Mesendoderm (in vitro differentiated cells): ENCODE measurements around the gene HECTD1.
A peak's percentile ranks its signal among the peaks of the same experiment; 100 is the strongest.

Experiments
- DNase-seq: peaks from one replicate; pipeline ENCODE4 v3.0.0; 2013
- H2AK5ac ChIP-seq: 2 replicates; pipeline ENCODE4 v1.6.1; 2013; ENCODE audit warnings: low read length, inconsistent platforms
- H2BK120ac ChIP-seq: 2 replicates; pipeline ENCODE4 v1.6.1; 2013; ENCODE audit warnings: low read depth, mild to moderate bottlenecking, low read length, moderate library complexity, mixed read lengths
- H2BK15ac ChIP-seq: replicated peaks from 2 replicates; pipeline ENCODE4 v1.6.1; 2013; ENCODE audit warnings: low read depth, mild to moderate bottlenecking, moderate library complexity
- H2BK5ac ChIP-seq: 2 replicates; pipeline ENCODE4 v1.6.1; 2013; ENCODE audit warnings: low read length, inconsistent platforms
- H3K18ac ChIP-seq: 2 replicates; pipeline ENCODE4 v1.6.1; 2013; ENCODE audit warnings: mild to moderate bottlenecking, low read length, mixed read lengths
- H3K23ac ChIP-seq: one replicate; pipeline ENCODE4 v1.6.1; 2013; ENCODE audit warnings: low read length
- H3K27ac ChIP-seq: 2 replicates; pipeline ENCODE4 v1.5.1; 2013; ENCODE audit warnings: low read depth, mild to moderate bottlenecking, inconsistent platforms, low read length, moderate library complexity
- H3K27me3 ChIP-seq: 2 replicates; pipeline ENCODE4 v1.6.1; 2013; ENCODE audit warnings: low read length, control low read depth, mild to moderate bottlenecking, inconsistent platforms; ENCODE audit not compliant: insufficient read depth, poor library complexity
- H3K36me3 ChIP-seq: 2 replicates; pipeline ENCODE4 v1.6.1; 2013; ENCODE audit warnings: low read length, inconsistent platforms; ENCODE audit not compliant: control insufficient read depth, insufficient read depth
- H3K4ac ChIP-seq: one replicate; pipeline ENCODE4 v1.6.1; 2013; ENCODE audit warnings: low read depth, mild to moderate bottlenecking, low read length, moderate library complexity
- H3K4me1 ChIP-seq: 2 replicates; pipeline ENCODE4 v1.6.1; 2013; ENCODE audit warnings: low read depth, low read length, inconsistent platforms; ENCODE audit not compliant: control insufficient read depth
- H3K4me2 ChIP-seq: 2 replicates; pipeline ENCODE4 v1.6.1; 2013; ENCODE audit warnings: low read length
- H3K4me3 ChIP-seq: 2 replicates; pipeline ENCODE4 v1.5.1; 2013; ENCODE audit warnings: mild to moderate bottlenecking, low read length
- H3K56ac ChIP-seq: one replicate; pipeline ENCODE4 v1.6.1; 2013; ENCODE audit warnings: low read length
- H3K79me1 ChIP-seq: 2 replicates; pipeline ENCODE4 v1.6.1; 2013; ENCODE audit warnings: low read length, inconsistent platforms
- H3K79me2 ChIP-seq: 2 replicates; pipeline ENCODE4 v1.6.1; 2013; ENCODE audit warnings: mild to moderate bottlenecking, low read length; ENCODE audit not compliant: control insufficient read depth, insufficient read depth
- H3K9ac ChIP-seq: 2 replicates; pipeline ENCODE4 v1.6.1; 2013; ENCODE audit warnings: low read length, inconsistent platforms
- H4K5ac ChIP-seq: one replicate; pipeline ENCODE4 v1.6.1; 2013; ENCODE audit warnings: low read length
- H4K8ac ChIP-seq: one replicate; pipeline ENCODE4 v1.6.1; 2013; ENCODE audit warnings: low read depth, mild to moderate bottlenecking, control low read depth, low read length, moderate library complexity
- WGBS: extraction: QIAGEN DNeasy Blood & Tissue Kit; methylation state at CpG from one replicate; pipeline ENCODE4 v1.1.7; 2013; ENCODE audit warnings: low lambda C conversion rate, missing lambda C conversion rate; ENCODE audit not compliant: insufficient coverage; ENCODE audit errors: extremely low coverage; 5-methylcytosine and 5-hydroxymethylcytosine counted together

HECTD1 gene

DNA sequence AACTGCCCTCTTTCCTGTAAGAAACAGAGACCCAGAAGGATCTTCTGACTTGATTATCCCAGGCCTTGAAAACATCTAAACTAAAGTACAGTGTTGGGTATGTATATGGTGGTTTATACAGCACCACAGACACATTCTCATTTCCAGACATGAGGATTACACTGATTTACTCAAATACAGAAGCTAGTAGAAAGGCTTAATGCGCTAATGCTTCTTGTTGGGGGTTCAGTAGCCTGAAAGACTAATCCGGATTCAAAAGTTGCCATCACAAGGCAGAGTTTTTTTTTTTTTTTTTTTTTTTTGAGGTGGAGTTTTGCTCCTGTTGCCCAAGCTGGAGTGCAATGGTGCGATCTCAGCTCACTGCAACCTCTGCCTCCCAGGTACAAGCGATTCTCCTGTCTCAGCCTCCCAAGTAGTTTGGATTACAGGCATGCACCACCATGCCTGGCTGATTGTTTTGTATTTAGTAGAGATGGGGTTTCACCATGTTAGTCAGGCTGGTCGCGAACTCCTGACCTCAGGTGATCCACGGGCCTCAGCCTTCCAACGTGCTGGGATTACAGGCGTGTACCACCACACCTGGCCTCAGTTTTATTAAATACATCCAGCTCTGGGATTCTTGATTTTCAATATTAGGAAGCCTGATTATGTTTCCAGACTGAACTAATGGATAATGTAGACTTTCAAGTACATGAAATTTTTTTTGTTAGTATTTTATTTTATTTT is 46.3 kb upstream of the HECTD1 start:
- Histone ChIP-seq H3K4me1 (no peaks in the 10 kb centered on the region), H3K18ac (no peak overlapping the region), H3K36me3 (no peaks in the 10 kb centered on the region), H2BK5ac (no peak overlapping the region), H3K4me2 (no peak overlapping the region), H2BK120ac (no peak overlapping the region), H2AK5ac (no peak overlapping the region), H4K5ac (no peak overlapping the region), H3K79me1 (no peaks in the 10 kb centered on the region), H3K23ac (no peak overlapping the region), H3K79me2 (no peaks in the 10 kb centered on the region), H3K27ac (no peak overlapping the region), H3K4me3 (no peak overlapping the region), H3K4ac (no peak overlapping the region), H2BK15ac (no peak overlapping the region), H3K9ac (no peak overlapping the region), H4K8ac (no peak overlapping the region), H3K27me3 (no peaks in the 10 kb centered on the region), H3K56ac (no peak overlapping the region)
- WGBS = no CpG with 5 or more reads among the region's 9 CpGs
- DNase-seq = no peak

DNA sequence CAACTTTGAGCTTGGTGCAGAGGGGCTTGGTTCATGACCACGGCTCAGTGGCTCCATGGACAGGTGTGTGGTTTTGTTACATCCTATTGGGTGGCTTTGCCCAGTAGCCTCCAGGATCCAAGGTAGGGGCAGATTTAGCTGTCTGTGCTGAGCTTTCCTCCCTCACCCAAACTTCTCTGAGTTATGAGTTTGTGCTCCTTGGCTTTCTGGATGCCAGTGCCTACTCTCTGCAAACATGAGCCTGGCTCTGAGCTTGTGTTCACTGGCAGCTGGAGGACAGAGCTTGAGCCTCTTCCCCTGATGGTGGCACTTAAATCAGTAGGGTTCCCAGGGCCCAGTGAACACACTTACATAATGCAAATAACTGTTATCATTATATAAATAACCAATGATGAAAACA is 45.3 kb upstream of the HECTD1 start:
- Histone ChIP-seq H3K27ac (no peak overlapping the region), H2BK120ac (no peak overlapping the region), H3K36me3 (no peaks in the 10 kb centered on the region), H3K4ac (no peak overlapping the region), H2BK15ac (no peak overlapping the region), H3K18ac (no peak overlapping the region), H3K56ac (no peak overlapping the region), H4K8ac (no peak overlapping the region), H3K23ac (no peak overlapping the region), H4K5ac (no peak overlapping the region), H3K4me1 (no peaks in the 10 kb centered on the region), H2AK5ac (no peak overlapping the region), H3K4me3 (no peak overlapping the region), H2BK5ac (no peak overlapping the region), H3K79me1 (no peaks in the 10 kb centered on the region), H3K79me2 (no peaks in the 10 kb centered on the region), H3K9ac (no peak overlapping the region), H3K27me3 (no peaks in the 10 kb centered on the region), H3K4me2 (no peak overlapping the region)
- DNase-seq = no peak
- WGBS = no CpG with 5 or more reads among the region's 1 CpG

DNA sequence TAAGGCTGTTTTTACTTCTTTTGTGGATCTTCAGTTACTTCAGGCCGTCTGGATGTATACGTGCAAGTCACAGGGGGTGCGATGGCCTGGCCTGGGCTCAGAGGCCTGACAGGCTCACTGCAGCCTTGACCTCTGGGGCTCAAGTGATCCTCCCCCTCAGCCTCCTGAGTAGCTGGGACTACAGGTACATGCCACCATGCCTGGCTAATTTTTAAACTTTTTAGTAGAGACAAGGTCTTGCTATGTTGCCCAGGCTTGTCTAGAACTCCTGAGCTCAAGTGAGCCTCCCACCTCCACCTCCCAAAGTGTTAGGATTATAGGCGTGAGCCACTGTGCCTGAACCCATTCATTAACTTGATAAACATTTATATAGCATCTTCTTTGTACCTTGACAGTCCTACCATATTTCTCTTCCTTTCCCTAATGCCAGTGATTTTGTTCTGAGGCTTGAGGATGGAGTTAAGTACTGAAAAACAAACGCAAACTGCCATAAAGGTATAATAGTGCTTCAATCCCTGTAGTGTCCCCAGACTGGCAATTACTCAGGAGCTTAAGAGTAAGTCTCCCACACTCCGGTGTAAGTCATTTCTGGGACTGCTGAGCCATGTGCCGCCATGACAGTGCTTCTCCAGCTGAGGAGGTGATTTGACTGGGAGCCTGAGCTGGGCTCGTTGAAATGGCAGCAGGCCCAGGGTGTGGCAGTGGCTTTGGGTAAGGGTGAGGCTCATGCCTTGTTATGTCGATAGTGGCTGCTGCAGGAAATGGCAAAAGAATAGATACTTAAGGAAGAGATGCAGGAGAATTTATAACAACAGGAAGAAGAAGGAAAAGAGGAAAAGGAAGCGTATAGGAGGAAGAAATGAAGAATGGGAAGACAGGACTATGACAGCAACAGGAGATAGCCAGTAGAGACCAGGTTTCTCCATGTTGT is 43.7 kb upstream of the HECTD1 start:
- 100% methylated on average over 1 of the region's 10 CpGs for whole genome bisulfite sequencing
- no peak for DNase-seq
- H3K4me2 ChIP-seq = no peak overlapping the region

DNA sequence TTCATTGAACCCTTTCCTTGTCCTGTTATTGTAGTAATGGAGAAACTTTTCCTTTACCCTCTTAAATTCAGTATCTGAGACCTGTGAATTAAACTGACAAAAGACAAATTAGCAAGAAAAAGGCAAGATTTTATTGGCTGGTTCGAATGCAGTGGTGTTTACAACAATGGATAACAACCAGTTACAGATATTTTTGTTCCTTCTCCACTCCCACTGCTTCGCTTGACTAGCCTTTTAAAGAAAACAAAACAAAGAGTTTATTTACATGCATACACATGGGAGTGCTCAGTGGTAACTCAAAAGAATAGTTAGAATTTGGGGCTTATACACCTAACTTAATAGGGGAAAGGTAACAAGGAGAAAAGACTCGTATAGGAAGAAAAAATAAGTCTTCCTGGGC is 37.0 kb upstream of the HECTD1 start:
- no peaks in the 10 kb centered on the region for H3K36me3 ChIP-seq
- no peak overlapping the region for H4K8ac ChIP-seq
- no peak overlapping the region for H2BK120ac ChIP-seq
- no peak for DNase-seq
- H3K79me2 ChIP-seq = no peaks in the 10 kb centered on the region
- no peak overlapping the region for H3K27ac ChIP-seq
- H3K56ac ChIP-seq = no peak overlapping the region
- no peak overlapping the region for H3K4me2 ChIP-seq
- no peak overlapping the region for H2AK5ac ChIP-seq
- H2BK5ac ChIP-seq = no peak overlapping the region
- no peaks in the 10 kb centered on the region for H3K4me1 ChIP-seq
- H3K9ac ChIP-seq = no peak overlapping the region
- H4K5ac ChIP-seq = no peak overlapping the region
- H3K23ac ChIP-seq = no peak overlapping the region
- no peaks in the 10 kb centered on the region for H3K27me3 ChIP-seq
- H3K4ac ChIP-seq = no peak overlapping the region
- no peak overlapping the region for H3K18ac ChIP-seq
- WGBS = no CpG with 5 or more reads among the region's 3 CpGs
- H3K4me3 ChIP-seq = no peak overlapping the region
- H3K79me1 ChIP-seq = no peaks in the 10 kb centered on the region
- H2BK15ac ChIP-seq = no peak overlapping the region

More for the DNA sequence above, 43.7 kb upstream of the HECTD1 start:
- Histone ChIP-seq H2AK5ac (no peak overlapping the region), H3K18ac (no peak overlapping the region), H3K4ac (no peak overlapping the region), H2BK120ac (no peak overlapping the region), H2BK5ac (no peak overlapping the region), H3K27ac (no peak overlapping the region), H3K36me3 (no peaks in the 10 kb centered on the region), H3K4me1 (no peaks in the 10 kb centered on the region), H3K27me3 (no peaks in the 10 kb centered on the region), H2BK15ac (no peak overlapping the region), H4K5ac (no peak overlapping the region), H3K4me3 (no peak overlapping the region), H3K79me2 (no peaks in the 10 kb centered on the region), H3K23ac (no peak overlapping the region), H3K56ac (no peak overlapping the region), H4K8ac (no peak overlapping the region), H3K79me1 (no peaks in the 10 kb centered on the region), H3K9ac (no peak overlapping the region)

DNA sequence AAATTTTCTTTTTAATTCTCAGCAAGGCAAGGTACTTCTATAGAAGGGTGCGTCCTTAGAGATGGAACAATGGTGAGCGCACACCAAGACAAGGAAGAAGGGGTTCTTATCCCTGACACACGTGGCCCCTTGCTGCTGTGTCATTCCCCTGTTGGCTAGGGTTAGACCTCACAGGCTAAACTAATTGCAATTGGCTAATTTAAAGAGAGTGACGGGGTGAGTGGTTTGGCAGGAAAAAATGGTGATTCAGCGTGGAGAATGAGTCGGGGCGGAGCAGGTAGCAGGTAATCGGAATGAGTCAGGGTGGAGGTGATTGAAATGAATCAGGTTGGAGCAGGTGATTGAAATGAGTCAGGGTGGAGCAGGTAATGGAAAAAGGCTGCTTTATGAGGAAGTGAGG is 36.3 kb upstream of the HECTD1 start:
- no peak overlapping the region for H3K27ac ChIP-seq
- H2BK120ac ChIP-seq = no peak overlapping the region
- no peak overlapping the region for H3K9ac ChIP-seq
- no peak overlapping the region for H3K18ac ChIP-seq
- no peak overlapping the region for H3K56ac ChIP-seq
- H2AK5ac ChIP-seq = no peak overlapping the region
- no peak overlapping the region for H3K4ac ChIP-seq
- no peaks in the 10 kb centered on the region for H3K79me2 ChIP-seq
- no peak overlapping the region for H2BK15ac ChIP-seq
- H3K4me1 ChIP-seq = no peaks in the 10 kb centered on the region
- no peak overlapping the region for H3K4me3 ChIP-seq
- no peak overlapping the region for H3K23ac ChIP-seq
- no peak overlapping the region for H4K8ac ChIP-seq
- no peaks in the 10 kb centered on the region for H3K27me3 ChIP-seq
- no peak overlapping the region for H2BK5ac ChIP-seq
- no peaks in the 10 kb centered on the region for H3K79me1 ChIP-seq
- peak; percentile 59 for DNase-seq
- H4K5ac ChIP-seq = no peak overlapping the region
- WGBS = no CpG with 5 or more reads among the region's 8 CpGs
- no peaks in the 10 kb centered on the region for H3K36me3 ChIP-seq
- no peak overlapping the region for H3K4me2 ChIP-seq
